Measurements from ENCODE around the gene DYSF.

Gene DYSF

GRCh38 chr2:71555798-71556454 lies 102.6 kb downstream of the DYSF start:
- no peak for DNase-seq

GRCh38 chr2:71556692-71557250 lies 103.4 kb downstream of the DYSF start:
- no peak for DNase-seq

GRCh38 chr2:71557321-71557720 lies 104.0 kb downstream of the DYSF start:
- no peak for DNase-seq

- DNase-seq, result no peak
Observed at GRCh38 chr2:71558300-71559051, 105.1 kb downstream of the DYSF start.

- no peak for DNase-seq
Observed at GRCh38 chr2:71559080-71559827, 105.9 kb downstream of the DYSF start.

- DNase-seq, result no peak
Observed at GRCh38 chr2:71559828-71560637, 106.7 kb downstream of the DYSF start.

- DNase-seq, result no peak
Observed at GRCh38 chr2:71560638-71561011, 107.3 kb downstream of the DYSF start.

- DNase-seq, result no peak
Observed at GRCh38 chr2:71561441-71562267, 108.3 kb downstream of the DYSF start.

GRCh38 chr2:71562518-71562917 lies 109.2 kb downstream of the DYSF start:
- DNase-seq, result no peak

- DNase-seq, result no peak
Observed at GRCh38 chr2:71563872-71564271, 110.5 kb downstream of the DYSF start.

- no peak for DNase-seq
Observed at GRCh38 chr2:71564361-71564760, 111.0 kb downstream of the DYSF start.

GRCh38 chr2:71564790-71565189 lies 111.4 kb downstream of the DYSF start:
- DNase-seq, result no peak

GRCh38 chr2:71566372-71566771 lies 113.0 kb downstream of the DYSF start:
- no peak for DNase-seq

GRCh38 chr2:71567625-71568024 lies 114.3 kb downstream of the DYSF start:
- no peak for DNase-seq

GRCh38 chr2:71568103-71568502 lies 114.7 kb downstream of the DYSF start:
- DNase-seq, result no peak

- no peak for DNase-seq
Observed at GRCh38 chr2:71570511-71570910, 117.2 kb downstream of the DYSF start.

- DNase-seq, result no peak
Observed at GRCh38 chr2:71570951-71571460, 117.6 kb downstream of the DYSF start.

- no peak for DNase-seq
Observed at GRCh38 chr2:71571945-71572344, 118.6 kb downstream of the DYSF start.

- DNase-seq, result no peak
Observed at GRCh38 chr2:71575966-71576365, 122.6 kb downstream of the DYSF start.

- DNase-seq, result no peak
Observed at GRCh38 chr2:71576541-71576940, 123.2 kb downstream of the DYSF start.

GRCh38 chr2:71577209-71577608 lies 123.8 kb downstream of the DYSF start:
- DNase-seq, result no peak

All from activated CD4-positive, alpha-beta T cell treated with anti-CD3 and anti-CD28 coated beads for 4 hours (primary cell).